CD4-positive, alpha-beta T cell treated with Interleukin-2 at 100 ng/mL for 4 hours (primary cell): ENCODE measurements around the gene CLDN15.

Experiments used
- DNase-seq: peaks from one replicate; pipeline ENCODE4 v3.0.0-alpha.2; 2020; ENCODE audit warnings: low spot score

CLDN15 gene

DNA sequence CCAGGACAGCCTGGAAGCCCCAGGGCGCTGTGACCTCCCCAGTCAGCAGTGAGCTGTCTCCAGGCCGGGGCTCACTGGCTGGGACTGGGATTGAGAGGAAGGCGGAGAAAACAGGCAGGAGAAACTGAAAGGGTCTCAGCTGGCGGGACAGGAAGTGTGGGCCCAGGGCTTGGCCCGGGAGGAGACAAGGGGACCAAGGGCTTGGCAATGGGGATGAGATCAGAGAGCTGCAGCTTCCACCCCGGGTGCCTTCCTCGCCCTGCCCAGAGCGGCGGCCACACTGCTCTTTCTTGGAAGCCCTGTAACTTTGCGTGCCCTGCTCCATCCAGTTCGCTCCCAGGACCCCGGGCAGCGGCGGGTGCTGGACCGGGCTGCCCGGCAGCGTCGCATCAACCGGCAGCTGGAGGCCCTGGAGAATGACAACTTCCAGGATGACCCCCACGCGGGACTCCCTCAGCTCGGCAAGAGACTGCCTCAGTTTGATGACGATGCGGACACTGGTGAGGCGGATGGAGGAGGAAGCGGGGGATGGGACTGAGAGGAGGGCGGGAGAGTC is 15.2 kb downstream of the CLDN15 start:
- DNase-seq: no peak

DNA sequence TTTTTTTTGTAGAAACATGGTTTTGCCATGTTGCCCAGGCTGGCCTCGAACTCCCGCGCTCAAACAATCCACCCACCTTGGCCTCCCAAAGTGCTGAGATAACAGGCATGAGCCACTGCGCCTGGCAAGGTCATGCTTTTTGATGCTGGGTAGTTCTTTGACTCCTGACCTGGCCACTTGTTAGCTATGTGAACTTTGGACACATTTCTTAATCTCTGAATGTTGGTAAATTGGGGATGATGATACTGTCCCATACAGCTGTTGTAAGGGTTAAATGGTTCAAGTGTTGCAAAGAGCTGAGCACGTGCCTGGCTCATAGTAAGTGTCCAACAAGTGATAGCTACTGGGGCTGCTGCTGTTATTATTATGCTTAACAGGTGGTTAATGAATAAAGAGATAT is 17.3 kb downstream of the CLDN15 start:
- no peak for DNase-seq

DNA sequence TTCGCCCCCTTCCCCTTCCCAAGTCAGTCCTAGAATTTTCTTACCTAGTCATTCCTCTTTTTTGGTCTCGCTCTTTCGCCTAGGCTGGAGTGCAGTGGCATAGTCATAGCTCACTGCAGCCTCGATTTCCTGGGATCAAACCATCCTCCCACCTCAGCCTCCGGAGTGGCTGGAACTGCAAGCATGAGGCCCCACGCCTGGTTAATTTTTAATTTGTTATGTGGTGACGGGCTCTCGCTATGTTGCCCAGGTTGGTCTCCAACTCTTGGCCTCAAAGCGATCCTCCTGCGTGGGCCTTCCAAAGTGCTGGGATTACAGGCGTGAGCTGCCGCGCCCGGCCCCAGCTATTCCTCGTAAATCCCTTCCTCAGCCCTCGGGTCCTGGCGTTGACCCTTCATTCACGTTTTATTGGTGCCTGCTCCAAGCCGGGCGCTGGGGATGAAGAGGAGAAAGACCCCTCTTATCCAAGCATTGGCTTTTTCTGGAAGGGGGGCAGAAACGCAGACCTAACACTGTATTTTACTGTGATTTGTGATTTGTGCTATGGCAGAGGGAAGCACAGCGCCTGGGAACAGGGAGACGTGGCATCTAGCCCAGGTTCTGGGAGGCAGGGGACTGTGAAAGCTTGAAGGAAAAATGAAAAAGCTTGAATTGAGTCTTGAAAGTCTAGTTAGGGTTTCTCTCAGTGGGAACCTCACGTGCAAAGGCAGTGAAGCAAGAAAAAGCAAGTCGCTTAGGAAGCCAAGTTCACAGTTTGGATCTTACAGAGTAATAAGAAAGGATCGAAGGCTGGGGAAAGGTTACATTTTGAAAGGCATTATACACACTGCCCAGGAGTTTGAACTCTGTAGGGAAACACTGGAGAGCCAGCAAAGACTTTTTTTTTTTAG is 19.1 kb downstream of the CLDN15 start:
- DNase-seq: no peak

DNA sequence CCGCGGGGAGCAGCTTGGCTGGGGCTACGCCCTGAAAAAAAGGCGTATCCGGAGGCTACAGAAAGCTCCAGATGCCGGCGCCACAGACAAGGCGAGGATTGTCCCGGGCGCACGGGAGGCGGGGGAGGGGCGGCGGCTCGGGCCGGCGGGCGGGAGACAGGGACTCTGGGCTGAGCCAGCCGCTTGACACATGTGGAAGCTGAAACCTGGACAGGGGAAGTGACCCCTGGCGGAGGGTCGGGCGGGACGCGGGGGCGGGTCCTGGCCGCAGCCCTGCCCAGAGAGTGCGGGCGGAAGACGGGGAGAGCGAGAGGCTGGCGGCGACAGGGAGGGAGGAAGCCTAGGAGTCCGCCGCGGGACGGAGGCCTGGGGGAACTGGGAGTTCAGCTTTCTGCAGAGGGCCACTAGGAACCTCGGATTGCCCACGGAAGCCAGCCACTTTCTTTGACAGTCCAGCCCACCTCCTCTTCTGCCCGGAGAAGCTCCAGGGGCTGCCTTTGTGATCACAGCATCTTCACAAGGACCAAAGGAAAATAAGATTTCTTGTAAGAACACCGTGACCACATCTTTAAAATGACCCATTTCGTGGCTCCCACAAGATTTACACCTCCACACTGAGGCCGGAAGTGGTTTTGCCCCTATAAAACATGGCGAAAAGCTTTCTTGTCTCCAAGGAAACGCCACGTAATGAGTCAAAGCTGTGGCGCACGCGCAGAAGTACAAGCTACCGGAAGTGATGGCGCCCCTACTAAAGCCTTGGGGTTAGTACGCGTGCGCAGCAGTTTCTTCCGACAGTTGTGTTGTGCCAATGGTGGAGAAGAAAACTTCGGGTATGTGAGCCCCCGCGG is 20.0 kb downstream of the CLDN15 start, which contains the start of the genes PLOD3 and ZNHIT1:
Gene PLOD3, minus strand, starts transcription at position 194 of the 848 bp plus-strand sequence. CDS start 307 bp downstream, outside the sequence.
Gene ZNHIT1, plus strand, starts transcription at position 778 of the 848 bp plus-strand sequence. Its CDS starts 31 bp downstream, at position 809.
- peak; percentile 98 for DNase-seq

DNA sequence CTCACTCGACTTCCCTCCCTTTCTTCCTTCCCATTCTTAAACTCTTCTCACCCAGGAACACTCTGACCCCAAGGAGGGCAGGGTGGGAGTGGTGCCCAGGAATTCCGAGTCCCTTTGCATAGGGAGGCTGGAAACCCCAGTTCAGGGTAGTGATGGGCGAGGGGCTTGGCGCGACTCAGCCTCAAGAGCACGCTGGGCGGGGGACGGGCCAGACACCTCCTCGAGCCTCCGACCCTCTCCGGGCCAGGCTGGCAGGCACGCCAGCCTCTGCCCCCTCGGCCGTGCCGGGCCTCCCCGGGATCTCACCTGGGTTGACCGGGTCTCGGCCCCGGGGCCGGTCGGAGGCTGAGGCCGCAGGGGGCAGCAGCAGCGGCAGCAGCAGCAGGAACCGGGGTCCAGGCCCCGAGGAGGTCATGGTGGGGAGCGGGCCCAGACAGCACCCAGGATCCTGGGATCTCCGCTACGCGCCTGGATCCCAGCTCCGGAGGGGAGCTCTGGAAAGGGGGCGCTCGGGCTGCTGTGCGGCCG is 20.7 kb downstream of the CLDN15 start:
- DNase-seq: no peak

DNA sequence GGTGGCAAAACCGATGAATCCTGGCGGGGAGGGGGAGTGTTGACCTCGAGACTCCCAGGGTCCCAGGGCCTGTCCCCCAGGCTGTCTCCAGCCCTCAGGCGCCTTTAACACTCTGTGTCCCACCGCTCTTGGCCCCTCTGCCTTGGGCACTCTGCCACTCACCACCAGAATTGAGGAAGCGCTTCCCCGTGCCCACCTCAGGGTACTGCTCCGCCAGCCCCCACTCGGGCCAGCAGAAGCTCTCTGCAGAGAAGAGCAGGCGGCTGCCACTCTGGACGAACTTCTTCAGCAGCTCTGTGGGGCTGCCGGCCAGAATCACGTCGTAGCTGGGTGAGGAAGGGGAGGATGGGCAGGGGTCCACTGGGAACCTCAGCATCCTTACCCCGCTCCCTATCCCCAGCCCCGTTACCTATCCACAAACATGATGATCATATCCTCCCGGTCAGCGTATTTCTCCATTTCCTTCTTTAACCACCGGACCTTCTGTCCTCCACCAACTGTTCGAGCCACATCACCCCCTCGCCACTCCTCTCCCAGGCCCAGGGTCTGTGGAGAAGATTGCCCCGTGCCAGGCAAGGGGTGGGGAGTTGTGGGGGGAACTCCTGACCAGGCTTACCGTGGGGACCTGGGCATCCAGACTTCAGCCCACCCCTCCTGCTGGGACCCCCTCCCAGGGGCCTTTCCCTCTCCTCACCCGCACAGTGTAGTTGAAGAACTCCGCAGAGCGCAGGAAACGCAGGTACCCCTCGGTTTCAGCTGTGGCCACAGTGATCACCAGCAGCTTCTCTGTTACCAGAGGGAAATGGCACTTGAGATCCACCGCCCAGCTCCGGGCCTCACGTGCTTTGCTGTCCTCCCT is 21.4 kb downstream of the CLDN15 start:
- no peak for DNase-seq

DNA sequence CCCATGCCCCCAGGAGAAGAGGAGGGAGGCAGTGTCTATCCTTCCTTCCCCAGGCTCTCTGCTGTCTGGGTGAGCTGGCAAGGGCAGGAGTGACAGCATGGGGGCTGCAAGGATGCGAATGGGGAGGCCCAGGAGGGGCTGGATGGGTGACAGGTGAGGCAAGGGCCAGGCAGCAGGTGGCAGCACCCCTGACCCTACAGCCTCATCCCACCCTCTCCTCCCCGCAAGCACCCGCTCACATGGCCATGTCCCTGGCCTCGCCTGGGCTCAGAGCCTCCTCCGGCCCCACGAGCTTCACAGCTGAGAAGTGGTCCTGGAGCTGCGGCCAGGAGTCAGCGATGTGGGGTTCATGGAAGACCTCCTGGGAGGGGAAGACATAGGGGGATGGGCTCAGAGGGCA is 25.6 kb downstream of the CLDN15 start:
- DNase-seq: no peak

DNA sequence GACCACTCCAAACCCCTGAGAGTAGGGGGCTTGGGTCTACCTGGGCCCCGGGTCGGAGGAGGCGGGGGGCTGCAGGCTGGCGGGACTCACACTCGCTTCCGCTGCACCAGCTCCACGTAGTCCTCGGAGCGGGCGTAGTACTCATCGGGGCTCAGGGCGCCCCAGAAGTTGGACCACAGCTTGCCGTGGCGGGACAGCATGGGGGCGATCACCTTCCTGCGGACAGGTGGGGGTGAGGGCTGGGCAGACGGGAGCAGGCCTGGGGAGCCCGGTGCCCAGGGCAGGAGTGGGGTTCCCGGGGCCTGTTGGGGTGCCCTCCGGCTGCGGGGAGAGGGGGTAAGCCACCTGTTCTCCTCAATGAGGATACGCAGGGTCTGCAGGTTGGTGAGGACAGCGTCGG is 26.1 kb downstream of the CLDN15 start:
- no peak for DNase-seq

DNA sequence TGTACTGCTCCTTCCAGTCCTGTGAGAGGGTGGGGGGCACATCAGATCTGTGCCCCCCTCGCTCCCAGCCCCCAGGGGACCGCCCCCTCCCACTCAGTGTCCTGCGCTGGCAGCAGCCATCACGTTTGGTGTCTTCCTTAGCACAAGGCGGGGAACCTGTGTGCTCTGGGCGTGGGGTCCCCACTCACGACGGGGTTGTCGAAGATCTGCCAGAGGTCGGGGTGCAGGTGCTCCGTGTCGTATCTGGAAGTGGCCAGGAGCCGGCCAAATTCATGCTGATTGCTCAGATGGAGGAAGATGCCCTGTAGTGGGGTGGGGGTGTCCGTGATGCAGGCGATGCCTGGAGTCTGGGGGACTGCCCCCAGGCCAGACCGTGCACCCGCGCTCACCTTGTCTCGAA is 27.5 kb downstream of the CLDN15 start:
- no peak for DNase-seq

DNA sequence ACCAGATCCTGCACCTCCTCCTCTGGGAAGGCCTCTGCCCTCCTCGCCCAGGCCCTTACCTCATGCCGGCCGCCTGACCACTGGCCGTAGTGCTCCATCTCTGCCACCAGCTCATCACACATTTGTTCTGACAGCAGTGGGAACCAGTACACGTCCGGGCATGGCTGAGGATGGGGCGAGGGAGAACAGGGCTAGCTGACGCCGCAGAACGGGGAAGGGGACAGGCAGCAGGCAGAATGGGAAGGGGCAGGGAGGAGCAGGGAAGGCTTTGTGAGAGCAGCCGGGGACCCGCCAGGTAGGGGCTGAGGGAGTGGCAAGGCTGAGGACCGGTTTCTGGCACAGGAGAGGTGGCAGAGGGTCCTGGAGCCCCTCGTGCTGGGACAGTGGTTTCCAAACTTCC is 28.8 kb downstream of the CLDN15 start:
- no peak for DNase-seq

DNA sequence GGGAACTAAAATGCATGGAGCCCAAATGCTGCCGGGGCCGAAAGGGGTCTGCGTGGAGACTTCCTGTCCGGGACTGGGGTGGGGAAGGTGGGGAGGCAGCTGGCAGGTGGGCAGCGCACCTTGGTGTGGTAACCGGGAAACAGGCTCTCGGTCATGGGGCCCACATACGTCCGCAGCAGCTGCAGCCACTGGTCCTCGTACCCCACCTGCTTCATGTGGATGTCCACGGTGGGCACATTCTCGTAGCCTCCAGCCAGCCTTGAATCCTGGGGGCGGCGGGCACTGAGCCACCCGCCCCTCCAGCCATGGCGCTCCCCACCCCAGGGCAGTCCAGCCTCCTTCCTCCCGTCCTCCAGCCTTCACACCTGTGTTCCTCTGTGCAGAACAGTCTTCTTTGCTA is 30.1 kb downstream of the CLDN15 start:
- no peak for DNase-seq

DNA sequence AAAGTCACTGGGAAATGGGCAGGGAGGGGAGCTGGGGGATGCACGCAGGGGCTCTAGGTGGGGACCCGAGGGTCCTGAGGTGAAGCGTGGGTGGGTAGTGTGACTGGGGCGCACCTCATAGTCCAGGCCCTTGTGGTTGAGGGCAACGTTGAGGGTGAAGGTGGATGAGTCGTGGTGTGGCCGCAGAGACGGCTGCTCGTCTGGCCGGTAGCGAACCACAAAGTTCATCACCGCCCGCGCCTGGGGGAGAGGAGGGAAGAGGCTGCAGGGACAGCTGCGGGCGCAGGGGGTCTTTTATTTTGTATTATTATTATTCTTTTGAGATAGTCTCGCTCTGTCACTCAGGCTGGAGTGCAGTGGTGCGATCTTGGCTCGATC is 30.9 kb downstream of the CLDN15 start:
- no peak for DNase-seq

DNA sequence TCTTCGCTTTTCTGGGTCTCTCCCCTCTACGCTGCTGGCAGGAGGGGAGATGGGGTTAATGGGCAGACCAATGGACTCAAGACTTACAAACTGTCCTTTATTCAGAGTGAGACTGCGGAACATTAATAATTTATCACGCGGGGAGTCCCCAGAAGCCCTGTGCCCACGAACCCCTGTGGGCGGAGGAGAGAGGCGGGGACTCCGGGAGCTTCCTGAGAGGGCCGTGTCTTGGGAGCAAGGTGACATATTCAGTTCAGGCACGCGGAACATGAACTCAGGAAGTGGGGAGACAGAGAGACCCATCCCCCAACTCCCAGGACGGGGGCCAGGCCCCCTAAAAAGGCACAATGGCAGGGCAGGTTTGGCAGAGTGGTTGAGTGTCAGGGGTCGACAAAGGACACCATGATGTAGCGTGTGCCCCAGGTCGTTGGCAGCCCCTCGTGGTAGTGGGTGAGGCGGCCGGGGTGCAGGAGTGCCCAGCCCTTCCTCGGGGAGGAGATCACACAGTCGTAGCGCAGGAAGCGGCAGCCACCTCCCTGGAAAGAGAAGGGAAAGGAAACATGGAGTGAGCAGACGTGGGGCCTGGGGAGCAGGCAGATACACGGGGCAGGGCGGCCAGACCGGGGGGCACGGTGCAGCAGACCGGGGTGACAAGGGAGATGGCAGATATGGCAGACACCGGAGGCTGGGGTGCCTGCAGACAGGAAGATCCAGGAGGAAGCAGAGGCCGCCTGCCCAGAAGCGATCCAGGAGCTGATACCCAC is 31.5 kb downstream of the CLDN15 start:
- no peak for DNase-seq

DNA sequence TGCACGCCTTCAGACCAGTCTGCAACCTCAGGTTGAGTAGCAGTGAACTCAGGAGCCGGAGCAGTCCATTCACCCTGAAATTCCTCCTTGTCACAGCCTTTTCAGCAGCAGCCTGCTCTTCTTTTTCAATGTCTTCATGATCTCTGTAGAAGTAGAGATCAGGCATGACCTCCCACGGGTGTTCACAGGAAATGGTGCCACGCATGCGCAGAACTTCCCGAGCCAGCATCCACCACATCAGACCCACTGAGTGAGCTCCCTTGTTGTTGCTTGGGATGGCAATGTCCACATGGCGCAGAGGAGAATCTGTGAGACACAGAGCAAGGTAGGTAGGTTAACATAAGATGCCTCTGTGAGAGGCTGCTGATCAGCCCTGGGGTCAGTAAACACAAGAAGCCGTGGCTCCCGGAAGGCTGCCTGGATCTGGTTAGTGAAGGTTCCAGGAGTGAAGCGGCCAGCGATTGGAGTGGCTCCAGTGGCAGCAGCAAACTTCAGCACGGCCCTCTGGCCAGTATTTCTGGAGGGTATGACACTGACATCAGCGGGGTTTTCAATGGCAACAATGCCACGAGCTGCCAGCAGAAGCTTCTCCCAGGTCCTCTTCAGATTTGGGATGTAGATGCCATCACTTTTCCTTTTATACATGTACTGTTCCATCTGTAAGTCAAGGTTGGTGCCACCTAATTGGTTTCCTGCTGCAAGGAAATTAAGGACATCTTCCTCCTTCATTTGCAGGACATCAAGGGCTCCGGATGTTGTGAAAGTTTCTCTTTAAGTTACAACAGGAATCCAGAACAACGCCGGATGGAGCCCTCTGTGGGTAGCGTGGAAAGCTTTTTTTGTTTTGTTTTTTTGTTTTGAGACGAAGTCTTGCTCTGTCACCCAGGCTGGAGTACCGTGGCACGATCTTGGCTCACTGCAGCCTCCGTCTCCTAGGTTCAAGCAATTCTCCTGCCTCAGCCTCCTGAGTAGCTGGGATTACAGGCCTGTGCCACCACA is 33.6 kb downstream of the CLDN15 start:
- peak; percentile 37 for DNase-seq

DNA sequence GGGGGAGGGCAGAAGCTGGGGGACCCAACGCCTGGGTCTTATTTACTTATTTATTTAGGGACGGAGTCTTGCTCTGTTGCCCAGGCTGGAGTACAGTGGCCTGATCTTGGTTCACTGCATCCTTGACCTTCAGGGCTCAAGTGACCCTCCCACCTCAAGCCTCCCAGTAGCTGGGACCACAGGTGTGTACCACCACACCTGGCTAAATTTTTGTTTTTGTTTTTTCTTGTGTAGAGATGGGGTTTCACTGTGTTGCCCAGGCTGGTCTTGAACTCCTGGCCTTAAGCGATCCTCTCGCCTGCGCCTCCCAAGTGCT is 35.0 kb downstream of the CLDN15 start:
- no peak for DNase-seq

DNA sequence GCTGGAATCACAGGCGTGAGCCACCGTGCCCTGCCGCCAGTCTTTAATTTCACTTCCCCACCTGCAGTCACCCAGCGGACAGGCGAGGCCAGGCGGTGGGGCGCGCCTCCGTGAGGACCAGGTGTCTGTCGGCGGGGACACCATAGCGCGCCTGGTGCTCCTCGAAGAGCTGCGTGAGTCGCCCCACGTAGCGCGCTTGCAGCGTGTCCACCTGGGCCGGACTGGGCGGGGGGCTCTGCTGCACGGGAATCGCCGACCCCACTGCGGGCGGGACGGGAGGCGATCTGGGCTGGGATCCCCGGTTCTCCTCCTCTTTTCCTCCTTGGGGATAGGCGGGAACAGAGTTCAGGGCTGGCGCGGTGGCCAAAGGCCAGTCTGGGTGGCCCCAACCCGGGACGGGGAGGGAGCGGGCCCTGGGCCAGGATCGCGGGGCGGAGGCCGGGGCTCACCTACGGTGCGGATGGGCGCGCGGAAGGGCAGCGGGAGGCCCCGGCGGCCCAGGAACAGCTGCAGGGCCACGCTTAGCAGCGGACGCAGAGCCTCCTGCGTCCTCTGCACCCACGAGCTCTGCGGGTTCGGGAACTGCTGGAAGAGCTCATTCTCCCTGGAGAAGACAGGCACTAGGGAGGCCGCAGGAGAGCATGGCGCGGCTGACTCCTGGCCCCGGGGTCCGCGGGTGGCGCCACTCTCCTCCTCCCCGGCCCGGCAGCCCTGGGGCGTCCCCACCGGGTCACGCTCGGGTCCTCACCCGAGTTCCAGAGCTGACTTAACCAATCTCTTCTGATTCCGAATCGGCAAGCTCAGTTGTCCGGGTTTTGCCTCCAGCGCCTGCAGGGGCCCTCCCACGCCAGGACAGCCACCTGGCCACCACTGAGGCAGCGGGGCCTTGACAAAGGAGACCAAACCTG is 35.7 kb downstream of the CLDN15 start:
- DNase-seq: no peak

DNA sequence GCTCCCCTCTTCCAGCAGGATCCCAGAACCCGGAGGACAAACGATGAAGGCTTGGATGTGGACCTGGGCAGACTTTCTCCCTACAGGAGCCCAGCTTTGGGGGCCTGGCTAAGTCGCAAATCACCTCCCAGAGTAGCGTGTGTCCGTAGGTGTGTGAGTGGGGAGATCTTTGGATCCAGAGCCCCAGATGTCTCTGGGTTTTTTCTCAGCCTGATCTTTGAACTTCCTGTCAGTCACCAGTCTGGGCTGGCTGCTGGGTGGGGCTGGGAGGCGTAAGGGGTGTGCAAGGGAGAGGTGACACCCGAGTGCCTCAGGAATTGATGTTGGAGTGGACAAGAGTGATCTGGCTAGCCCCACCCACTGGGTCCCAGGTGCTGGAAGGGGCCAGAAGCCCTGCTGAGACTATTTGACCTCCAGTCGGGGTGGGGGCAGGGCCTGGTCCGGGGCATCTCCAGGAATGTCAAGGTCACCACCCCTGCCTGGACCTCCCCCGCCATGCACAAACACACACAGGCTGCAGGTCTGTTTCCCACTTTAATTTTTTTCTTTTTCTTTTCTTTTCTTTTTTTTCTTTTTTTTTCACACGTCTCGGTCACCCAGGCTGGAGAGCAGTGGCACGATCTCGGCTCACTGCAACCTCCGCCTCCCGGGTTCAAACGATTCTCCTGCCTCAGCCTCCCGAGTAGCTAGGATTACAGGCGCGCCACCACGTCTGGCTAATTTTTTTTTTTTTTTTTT is 36.6 kb downstream of the CLDN15 start, which contains the start of gene MOGAT3:
Gene MOGAT3, minus strand, starts transcription at position 175 of the 738 bp plus-strand sequence. CDS start 182 bp downstream, outside the sequence.
- no peak for DNase-seq

DNA sequence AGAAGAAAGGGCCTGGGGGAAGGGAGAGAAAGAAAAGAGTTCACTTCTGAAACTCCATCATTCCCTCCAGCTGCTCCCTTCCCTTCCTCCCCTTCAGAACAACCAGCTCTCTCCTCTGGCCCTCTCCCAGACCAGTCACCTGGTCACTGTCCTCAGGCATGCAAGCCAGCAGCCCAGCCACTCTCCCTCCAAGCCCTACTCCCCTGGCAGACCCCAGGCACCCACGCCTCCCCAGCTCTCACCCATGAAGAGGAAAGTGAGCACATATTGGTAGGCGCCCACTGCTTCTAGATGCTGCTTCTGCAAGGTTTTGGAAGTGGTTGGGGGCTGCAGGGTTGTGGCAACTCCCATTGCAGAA is 37.1 kb downstream of the CLDN15 start:
- DNase-seq: no peak
